Caco-2 (cell line): ENCODE results near the gene BIRC3. TPM values are rescaled to one million over a fixed set of nuclear protein-coding genes. Genes with fewer than 3 reads are reported as not detected.

Source experiments
- BruUV-seq: library from RNA; stranded (reverse); fragments of 400-500 nt; replicated peaks from 2 replicates; lab custom pipeline; 2021; lab: Mats Ljungman, UMichigan
- CTCF ChIA-PET: fragments of 300-600 bp; sonication (Branson Sonifier 250); formaldehyde crosslinking; loops from one replicate; lab custom pipeline; 2022; ENCODE audit warnings: antibody characterized with exemption; lab: Charles Lee
- POLR2A ChIA-PET: fragments of 300-600 bp; sonication (Branson Sonifier 250); formaldehyde crosslinking; loops from one replicate; lab custom pipeline; 2022; ENCODE audit warnings: antibody characterized with exemption; lab: Charles Lee
- DNase-seq, 2 experiments: peaks; one replicate each; pipeline versions ENCODE4 v3.0.0 to v3.0.0-alpha.2; 2020 to 2022
- H3K27me3 ChIP-seq: replicated peaks from 2 replicates; pipeline ENCODE4 v1.6.0; 2011; ENCODE audit warnings: low read length; ENCODE audit not compliant: control insufficient read depth, insufficient read depth
- H3K36me3 ChIP-seq: 2 replicates; pipeline ENCODE4 v1.5.1; 2011; ENCODE audit warnings: low read length; ENCODE audit not compliant: control insufficient read depth, insufficient read depth
- H3K4me1 ChIP-seq: fragments of 250-450 bp; sonication (Bioruptor Pico); 2 replicates; pipeline ENCODE4 v1.5.1; 2020; ENCODE audit warnings: mild to moderate bottlenecking
- H3K4me3 ChIP-seq: 2 replicates; pipeline ENCODE4 v1.5.1; 2011; ENCODE audit warnings: low read depth, mild to moderate bottlenecking, control low read depth, low read length
- H3K9me3 ChIP-seq: fragments of 250-450 bp; sonication (Bioruptor Pico); 2 replicates; pipeline ENCODE4 v1.5.1; 2020; ENCODE audit warnings: mild to moderate bottlenecking, moderate library complexity
- H3K27ac Mint-ChIP-seq: one replicate; pipeline ENCODE4 v1.8.0; 2022; ENCODE audit warnings: mixed read lengths; ENCODE audit not compliant: unreplicated experiment
- H3K27me3 Mint-ChIP-seq: one replicate; pipeline ENCODE4 v1.8.0; 2022; ENCODE audit warnings: mixed read lengths; ENCODE audit not compliant: insufficient read depth, unreplicated experiment
- H3K36me3 Mint-ChIP-seq: one replicate; pipeline ENCODE4 v1.8.0; 2022; ENCODE audit warnings: mild to moderate bottlenecking, mixed read lengths; ENCODE audit not compliant: insufficient read depth, unreplicated experiment
- H3K4me1 Mint-ChIP-seq: one replicate; pipeline ENCODE4 v1.8.0; 2022; ENCODE audit warnings: low read depth, mixed read lengths; ENCODE audit not compliant: unreplicated experiment
- H3K4me3 Mint-ChIP-seq: one replicate; pipeline ENCODE4 v1.8.0; 2022; ENCODE audit warnings: mild to moderate bottlenecking, moderate library complexity, mixed read lengths; ENCODE audit not compliant: unreplicated experiment
- H3K9me3 Mint-ChIP-seq: one replicate; pipeline ENCODE4 v1.8.0; 2022; ENCODE audit warnings: mixed read lengths; ENCODE audit not compliant: unreplicated experiment
- intact Hi-C: fragments of 100-400 bp; cut with micrococcal nuclease; formaldehyde crosslinking; loops from one replicate; pipeline ENCODE4 v1.10.0; 2022; ENCODE audit not compliant: unreplicated experiment
- total RNA-seq: library from RNA; stranded (reverse); gene quantifications from 2 replicates; pipeline ENCODE4 v1.2.3, GENCODE V29; 2022
- TF ChIP-seq, protein P1 (sequence below), 2 experiments: fragments of 200-600 bp in 1 of 2; IDR thresholded peaks; 1 replicate in 1 of 2; 2 replicates in 1 of 2; pipeline versions ENCODE4 v1.5.1 to v1.8.0; 2011 to 2022; ENCODE audit warnings: antibody characterized with exemption in 1 of 2, control low read depth in 1 of 2, inconsistent platforms in 1 of 2, low read depth in 1 of 2, low read length in 1 of 2, mild to moderate bottlenecking in 1 of 2, moderate library complexity in 1 of 2; ENCODE audit not compliant: insufficient read depth in 1 of 2, severe bottlenecking in 1 of 2, unreplicated experiment in 1 of 2

BIRC3 gene
- total RNA-seq, 1 experiment from 2014 or later = 1.4 TPM

DNA sequence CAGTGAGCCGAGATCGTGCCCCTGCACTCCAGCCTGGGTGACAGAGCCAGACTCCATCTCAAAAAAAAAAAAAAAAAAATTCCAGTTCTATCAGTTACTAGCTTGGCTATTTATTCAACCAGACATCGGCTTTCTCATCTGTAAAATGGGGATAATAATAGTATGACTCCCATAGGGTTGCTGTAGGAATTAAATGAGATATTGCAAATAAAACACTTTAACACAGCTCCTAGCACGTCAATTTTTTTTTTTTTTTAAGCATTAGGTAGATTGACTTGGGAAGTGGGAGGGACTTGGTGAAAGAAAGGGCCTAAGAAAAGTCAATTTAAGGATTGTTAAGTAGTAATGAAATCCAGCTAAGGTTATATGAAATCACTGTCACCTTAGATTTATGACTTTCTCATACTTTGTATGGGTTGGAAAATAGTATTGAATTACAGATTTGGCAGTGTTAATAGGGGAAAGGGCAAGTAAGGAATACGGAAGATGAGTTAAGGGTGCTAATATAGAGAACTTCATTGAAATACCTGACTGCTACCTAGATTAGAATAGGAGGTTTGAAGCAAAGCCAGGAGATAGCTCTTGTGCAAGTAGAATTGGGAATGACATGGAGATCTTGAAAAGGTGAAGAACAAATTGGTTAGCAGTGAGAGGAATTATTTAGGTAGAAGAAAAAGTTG, 58.6 kb downstream of the BIRC3 start:
- DNase-seq = no peak
- BruUV-seq = no TSS peak
- H3K4me3 ChIP-seq = no peak overlapping the region
- ChIA-PET CTCF (interaction anchor here (1.2 kb wide), 1 partner anchor 15 kb away, joined by 3 read pairs; no protein-coding TSS in a partner anchor), POLR2A (interaction anchor here (0.6 to 1.0 kb wide), 2 partner anchors 10 to 271 kb away, joined by 3 read pairs; no protein-coding TSS in a partner anchor)
- Mint-ChIP-seq H3K27me3 (no peaks in the 10 kb centered on the region), H3K4me1 (no peaks in the 10 kb centered on the region), H3K9me3 (peaks cover 9% of the 10 kb centered on the region), H3K4me3 (no peak overlapping the region), H3K36me3 (peaks cover 45% of the 10 kb centered on the region), H3K27ac (no peak overlapping the region)
- H3K9me3 ChIP-seq = no peaks in the 10 kb centered on the region
- TF ChIP-seq, protein P1, sequence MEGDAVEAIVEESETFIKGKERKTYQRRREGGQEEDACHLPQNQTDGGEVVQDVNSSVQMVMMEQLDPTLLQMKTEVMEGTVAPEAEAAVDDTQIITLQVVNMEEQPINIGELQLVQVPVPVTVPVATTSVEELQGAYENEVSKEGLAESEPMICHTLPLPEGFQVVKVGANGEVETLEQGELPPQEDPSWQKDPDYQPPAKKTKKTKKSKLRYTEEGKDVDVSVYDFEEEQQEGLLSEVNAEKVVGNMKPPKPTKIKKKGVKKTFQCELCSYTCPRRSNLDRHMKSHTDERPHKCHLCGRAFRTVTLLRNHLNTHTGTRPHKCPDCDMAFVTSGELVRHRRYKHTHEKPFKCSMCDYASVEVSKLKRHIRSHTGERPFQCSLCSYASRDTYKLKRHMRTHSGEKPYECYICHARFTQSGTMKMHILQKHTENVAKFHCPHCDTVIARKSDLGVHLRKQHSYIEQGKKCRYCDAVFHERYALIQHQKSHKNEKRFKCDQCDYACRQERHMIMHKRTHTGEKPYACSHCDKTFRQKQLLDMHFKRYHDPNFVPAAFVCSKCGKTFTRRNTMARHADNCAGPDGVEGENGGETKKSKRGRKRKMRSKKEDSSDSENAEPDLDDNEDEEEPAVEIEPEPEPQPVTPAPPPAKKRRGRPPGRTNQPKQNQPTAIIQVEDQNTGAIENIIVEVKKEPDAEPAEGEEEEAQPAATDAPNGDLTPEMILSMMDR (IDR thresholded peaks at IDR 0.05; ENCODE audit: insufficient read depth in 1 of 2, low read depth in 1 of 2, low read length in 1 of 2, severe bottlenecking in 1 of 2, unreplicated experiment in 1 of 2) = no peak
- intact Hi-C loops = no loop called here
- no peaks in the 10 kb centered on the region for H3K4me1 ChIP-seq
- H3K27me3 ChIP-seq = no peaks in the 10 kb centered on the region
- peaks cover 6% of the 10 kb centered on the region; the same call in 1 of the 2 replicates for H3K36me3 ChIP-seq

DNA sequence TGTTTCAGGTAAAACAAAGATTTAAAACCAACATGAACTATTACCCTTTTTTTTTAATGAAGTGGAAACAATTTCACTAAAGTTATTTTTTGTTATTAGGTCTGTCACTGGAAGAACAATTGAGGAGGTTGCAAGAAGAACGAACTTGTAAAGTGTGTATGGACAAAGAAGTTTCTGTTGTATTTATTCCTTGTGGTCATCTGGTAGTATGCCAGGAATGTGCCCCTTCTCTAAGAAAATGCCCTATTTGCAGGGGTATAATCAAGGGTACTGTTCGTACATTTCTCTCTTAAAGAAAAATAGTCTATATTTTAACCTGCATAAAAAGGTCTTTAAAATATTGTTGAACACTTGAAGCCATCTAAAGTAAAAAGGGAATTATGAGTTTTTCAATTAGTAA, 60.6 kb downstream of the BIRC3 start:
- no peaks in the 10 kb centered on the region for H3K27me3 ChIP-seq
- DNase-seq = no peak
- no peaks in the 10 kb centered on the region for H3K4me1 ChIP-seq
- H3K9me3 ChIP-seq = no peaks in the 10 kb centered on the region
- Mint-ChIP-seq H3K4me1 (no peaks in the 10 kb centered on the region), H3K9me3 (no peaks in the 10 kb centered on the region), H3K36me3 (peaks cover 42% of the 10 kb centered on the region), H3K4me3 (no peak overlapping the region), H3K27ac (no peak overlapping the region), H3K27me3 (no peaks in the 10 kb centered on the region)
- TF ChIP-seq, protein P1 (IDR thresholded peaks at IDR 0.05; ENCODE audit: insufficient read depth in 1 of 2, low read depth in 1 of 2, low read length in 1 of 2, severe bottlenecking in 1 of 2, unreplicated experiment in 1 of 2) = no peak
- peaks cover 10% of the 10 kb centered on the region; the same call in 1 of the 2 replicates for H3K36me3 ChIP-seq
- ChIA-PET CTCF (no interaction called here), POLR2A (no interaction called here)
- intact Hi-C loops = no loop called here
- no peak overlapping the region for H3K4me3 ChIP-seq
- TSS peak; percentile 29 for BruUV-seq

DNA sequence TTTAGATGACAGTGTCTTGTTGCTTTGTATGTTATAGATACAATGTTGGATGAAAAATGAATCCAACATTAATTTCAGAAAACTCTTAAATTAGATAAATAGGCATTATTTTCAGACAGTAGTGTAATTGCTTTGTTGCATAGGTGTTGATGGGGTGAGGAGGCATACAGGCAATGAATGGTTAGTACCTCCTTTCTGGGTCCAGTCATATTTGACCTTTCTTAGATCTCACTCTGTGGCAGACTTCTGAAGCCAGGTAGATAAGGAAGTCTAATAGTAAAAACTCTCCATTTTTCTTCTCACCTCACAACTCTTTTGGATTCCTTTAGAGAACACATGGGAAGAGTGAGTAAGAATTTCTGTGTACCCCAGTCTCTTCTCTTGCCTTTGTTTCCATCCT, 61.5 kb downstream of the BIRC3 start:
- Mint-ChIP-seq H3K36me3 (peaks cover 42% of the 10 kb centered on the region), H3K9me3 (no peaks in the 10 kb centered on the region), H3K27me3 (no peaks in the 10 kb centered on the region), H3K4me3 (no peak overlapping the region), H3K27ac (no peak overlapping the region), H3K4me1 (peaks cover 9% of the 10 kb centered on the region)
- H3K9me3 ChIP-seq = no peaks in the 10 kb centered on the region
- no peaks in the 10 kb centered on the region for H3K27me3 ChIP-seq
- BruUV-seq = no TSS peak
- POLR2A ChIA-PET = no interaction called here
- no peak for DNase-seq
- peaks cover 9% of the 10 kb centered on the region for H3K4me1 ChIP-seq
- no peak overlapping the region for H3K4me3 ChIP-seq
- peaks cover 10% of the 10 kb centered on the region; the same call in 1 of the 2 replicates for H3K36me3 ChIP-seq
- intact Hi-C loops = no loop called here
- TF ChIP-seq, protein P1 (IDR thresholded peaks at IDR 0.05; ENCODE audit: insufficient read depth in 1 of 2, low read depth in 1 of 2, low read length in 1 of 2, severe bottlenecking in 1 of 2, unreplicated experiment in 1 of 2) = no peak
- CTCF ChIA-PET = no interaction called here
